HT1080 (cell line): Measurements from ENCODE around the gene OBSCN. TPM values are rescaled to one million over a fixed set of nuclear protein-coding genes. Genes with fewer than 3 reads are reported as not detected.
"Not testable (repeated sequence)": the region's sequence is repeated elsewhere in the genome, so short reads cannot be mapped to it uniquely, and the experiment has no call there.

Experiments used
- DNase-seq: peaks from one replicate; pipeline ENCODE4 v3.0.0-alpha.2; 2015; ENCODE audit warnings: low read depth
- total RNA-seq: library from RNA; depleted of rRNA; stranded (reverse); fragments of >200 nt; shearing (Covaris generic); gene quantifications from 2 replicates; pipeline ENCODE4 v1.2.3, GENCODE V29; 2014

OBSCN gene
- total RNA-seq, 1 experiment from 2014 or later: 0.66 TPM

- DNase-seq: no peak
Measured at GRCh38 chr1:228211531-228212414, 3.9 kb downstream of the OBSCN start.

GRCh38 chr1:228212415-228212965 lies 4.6 kb downstream of the OBSCN start:
- no peak for DNase-seq

- DNase-seq: peak; percentile 60
Measured at GRCh38 chr1:228212966-228213844, 5.4 kb downstream of the OBSCN start.

- no peak for DNase-seq
Measured at GRCh38 chr1:228213917-228214808, 6.3 kb downstream of the OBSCN start.

- DNase-seq: no peak
Measured at GRCh38 chr1:228214921-228215662, 7.2 kb downstream of the OBSCN start.

GRCh38 chr1:228215663-228216116 lies 7.8 kb downstream of the OBSCN start:
- no peak for DNase-seq

GRCh38 chr1:228216371-228217320 lies 8.8 kb downstream of the OBSCN start:
- no peak for DNase-seq

GRCh38 chr1:228217551-228218344 lies 9.9 kb downstream of the OBSCN start:
- DNase-seq: no peak

- DNase-seq: no peak
Measured at GRCh38 chr1:228218513-228219244, 10.8 kb downstream of the OBSCN start.

- no peak for DNase-seq
Measured at GRCh38 chr1:228219245-228219961, 11.6 kb downstream of the OBSCN start.

- no peak for DNase-seq
Measured at GRCh38 chr1:228219962-228220780, 12.3 kb downstream of the OBSCN start.

GRCh38 chr1:228221097-228221496 lies 13.3 kb downstream of the OBSCN start:
- DNase-seq: not testable (repeated sequence)

GRCh38 chr1:228222548-228222947 lies 14.7 kb downstream of the OBSCN start:
- no peak for DNase-seq

- DNase-seq: no peak
Measured at GRCh38 chr1:228224198-228225164, 16.6 kb downstream of the OBSCN start.
